MCF 10A (cell line): ENCODE measurements around the gene SERPINA3. TPM values are rescaled to one million over a fixed set of nuclear protein-coding genes. Genes with fewer than 3 reads are reported as not detected.
A peak's percentile ranks its signal among the peaks of the same experiment; 100 is the strongest.

Source experiments
- BruUV-seq: library from RNA; stranded (reverse); fragments of 400-500 nt; replicated peaks from 2 replicates; lab custom pipeline; 2021; lab: Mats Ljungman, UMichigan
- CTCF ChIA-PET: fragments of 300-600 bp; sonication (Branson Sonifier 250); formaldehyde crosslinking; extraction: SDS; loops from one replicate; lab custom pipeline; 2021; ENCODE audit warnings: antibody characterized with exemption, inconsistent platforms; lab: Yijun Ruan, JAX
- POLR2A ChIA-PET: fragments of 300-600, 350-650 bp; sonication (Branson Sonifier 250); formaldehyde crosslinking; extraction: SDS; loops from one replicate; lab custom pipeline; 2020; ENCODE audit warnings: antibody characterized with exemption, inconsistent platforms; lab: Yijun Ruan, JAX
- DNase-seq: peaks from one replicate; pipeline ENCODE4 v3.0.0-alpha.2; 2018; ENCODE audit not compliant: unreplicated experiment
- H3K27ac Mint-ChIP-seq: one replicate; pipeline ENCODE4 v1.8.0; 2022; ENCODE audit warnings: mild to moderate bottlenecking, low read depth, mixed read lengths; ENCODE audit not compliant: unreplicated experiment
- H3K27me3 Mint-ChIP-seq: one replicate; pipeline ENCODE4 v1.8.0; 2022; ENCODE audit warnings: mixed read lengths; ENCODE audit not compliant: insufficient read depth, unreplicated experiment
- H3K36me3 Mint-ChIP-seq: one replicate; pipeline ENCODE4 v1.8.0; 2022; ENCODE audit warnings: mild to moderate bottlenecking, moderate library complexity, mixed read lengths; ENCODE audit not compliant: insufficient read depth, unreplicated experiment
- H3K4me1 Mint-ChIP-seq: one replicate; pipeline ENCODE4 v1.8.0; 2022; ENCODE audit warnings: mixed read lengths; ENCODE audit not compliant: insufficient read depth, unreplicated experiment
- H3K4me3 Mint-ChIP-seq: one replicate; pipeline ENCODE4 v1.8.0; 2022; ENCODE audit warnings: mild to moderate bottlenecking, moderate library complexity, mixed read lengths; ENCODE audit not compliant: unreplicated experiment
- H3K9me3 Mint-ChIP-seq: one replicate; pipeline ENCODE4 v1.8.0; 2022; ENCODE audit warnings: mixed read lengths; ENCODE audit not compliant: unreplicated experiment
- CTCF ChIP-seq: fragments of 200-600 bp; IDR thresholded peaks from one replicate; pipeline ENCODE4 v1.8.0; 2022; ENCODE audit warnings: antibody characterized with exemption, mild to moderate bottlenecking; ENCODE audit not compliant: unreplicated experiment
- intact Hi-C: fragments of 100-400 bp; cut with micrococcal nuclease; formaldehyde crosslinking; loops from 2 replicates; pipeline ENCODE4 v1.14.1; 2022
- total RNA-seq: library from RNA; stranded (reverse); gene quantifications from 2 replicates; pipeline ENCODE4 v1.2.3, GENCODE V29; 2022

The SERPINA3 gene
- total RNA-seq, 1 experiment from 2014 or later: 44.5 TPM

GRCh38 chr14:94571395-94571794, 40.8 kb upstream of the SERPINA3 start:
- Mint-ChIP-seq H3K27ac (peak overlapping the region; percentile 4), H3K36me3 (no peaks in the 10 kb centered on the region), H3K9me3 (no peaks in the 10 kb centered on the region), H3K27me3 (no peaks in the 10 kb centered on the region), H3K4me1 (peaks cover 8% of the 10 kb centered on the region), H3K4me3 (no peak overlapping the region)
- no peak for TF ChIP-seq CTCF
- no peak for DNase-seq
- ChIA-PET CTCF (interaction anchor here (1.0 to 4.8 kb wide), 2 partner anchors 22 to 27 kb away, joined by 3 to 31 read pairs; no protein-coding TSS in a partner anchor), POLR2A (no interaction called here)
- intact Hi-C loops: no loop called here
- BruUV-seq: no TSS peak

- intact Hi-C loops: no loop called here
- TF ChIP-seq CTCF: no peak
- no peaks in the 10 kb centered on the region for H3K36me3 Mint-ChIP-seq
- DNase-seq: peak; percentile 75
- H3K27ac Mint-ChIP-seq: peak overlapping the region; percentile 4
- no peaks in the 10 kb centered on the region for H3K9me3 Mint-ChIP-seq
- POLR2A ChIA-PET: no interaction called here
- no TSS peak for BruUV-seq
- H3K4me3 Mint-ChIP-seq: no peak overlapping the region
- H3K4me1 Mint-ChIP-seq: peaks cover 8% of the 10 kb centered on the region
- no peaks in the 10 kb centered on the region for H3K27me3 Mint-ChIP-seq
- CTCF ChIA-PET: interaction anchor here (4.8 kb wide), 1 partner anchor 23 kb away, joined by 31 read pairs; no protein-coding TSS in a partner anchor
Measured at GRCh38 chr14:94571950-94572349, 40.2 kb upstream of the SERPINA3 start.

GRCh38 chr14:94572637-94573303, 39.4 kb upstream of the SERPINA3 start:
- no peak for DNase-seq
- Mint-ChIP-seq H3K27me3 (no peaks in the 10 kb centered on the region), H3K4me3 (no peak overlapping the region), H3K27ac (peak overlapping the region; percentile 4), H3K9me3 (no peaks in the 10 kb centered on the region), H3K4me1 (peaks cover 8% of the 10 kb centered on the region), H3K36me3 (no peaks in the 10 kb centered on the region)
- POLR2A ChIA-PET: interaction anchor here (0.5 kb wide), 1 partner anchor 28 kb away, joined by 4 read pairs; no protein-coding TSS in a partner anchor
- TF ChIP-seq CTCF: no peak
- intact Hi-C loops: no loop called here
- no TSS peak for BruUV-seq
- CTCF ChIA-PET: interaction anchor here (0.8 to 4.8 kb wide), 2 partner anchors 24 to 28 kb away, joined by 3 to 31 read pairs; no protein-coding TSS in a partner anchor

GRCh38 chr14:94573475-94574277, 38.5 kb upstream of the SERPINA3 start:
- no peaks in the 10 kb centered on the region for H3K36me3 Mint-ChIP-seq
- intact Hi-C loops: no loop called here
- DNase-seq: no peak
- ChIA-PET CTCF (interaction anchor here (0.5 to 4.8 kb wide), 4 partner anchors 12 to 26 kb away, joined by 3 to 31 read pairs (median 4); no protein-coding TSS in a partner anchor), POLR2A (no interaction called here)
- H3K27ac Mint-ChIP-seq: no peak overlapping the region
- TF ChIP-seq CTCF: no peak
- H3K4me1 Mint-ChIP-seq: peaks cover 8% of the 10 kb centered on the region
- H3K27me3 Mint-ChIP-seq: no peaks in the 10 kb centered on the region
- no peaks in the 10 kb centered on the region for H3K9me3 Mint-ChIP-seq
- no TSS peak for BruUV-seq
- H3K4me3 Mint-ChIP-seq: no peak overlapping the region
